AG04449 (cell line): Measurements from ENCODE around the gene TGFB1.

Experiments
- CTCF ChIA-PET: fragments of 350-600 bp; formaldehyde crosslinking; extraction: SDS; loops from one replicate; lab custom pipeline; 2021; ENCODE audit warnings: antibody characterized with exemption; lab: Yijun Ruan, JAX
- POLR2A ChIA-PET: fragments of 400-600, 350-600 bp; formaldehyde crosslinking; extraction: SDS; loops from one replicate; lab custom pipeline; 2020; ENCODE audit warnings: antibody characterized with exemption, inconsistent platforms; lab: Yijun Ruan, JAX
- DNase-seq: peaks from one replicate; pipeline ENCODE4 v3.0.0-alpha.2; 2010; ENCODE audit warnings: low read depth, low spot score
- H3K4me3 ChIP-seq: 2 replicates; pipeline ENCODE4 v1.5.1; 2011; ENCODE audit warnings: low read depth, mild to moderate bottlenecking, control low read depth, low read length
- CTCF ChIP-seq: IDR thresholded peaks from one replicate; pipeline ENCODE4 v1.5.1; 2011; ENCODE audit warnings: mild to moderate bottlenecking, moderate library complexity, low read length, control low read depth, inconsistent platforms; ENCODE audit not compliant: insufficient read depth; ENCODE audit errors: missing control alignments

Gene TGFB1

GRCh38 chr19:41299755-41300089 lies 54.0 kb downstream of the TGFB1 start:
- H3K4me3 ChIP-seq: no peak overlapping the region
- POLR2A ChIA-PET: no interaction called here
- DNase-seq: no peak
- CTCF ChIA-PET: interaction anchor here (2.0 to 12.7 kb wide), 3 partner anchors 10 to 95 kb away, joined by 5 to 164 read pairs (median 20); partner anchors contain the start of gene CCDC97
- TF ChIP-seq CTCF: no peak

GRCh38 chr19:41299046-41299754 lies 54.5 kb downstream of the TGFB1 start:
- TF ChIP-seq CTCF: no peak
- CTCF ChIA-PET: interaction anchor here (2.0 to 12.7 kb wide), 3 partner anchors 10 to 95 kb away, joined by 5 to 164 read pairs (median 20); partner anchors contain the start of gene CCDC97
- H3K4me3 ChIP-seq: no peak overlapping the region
- POLR2A ChIA-PET: interaction anchor here (0.9 to 1.6 kb wide), 2 partner anchors 10 to 14 kb away, joined by 4 read pairs; no protein-coding TSS in a partner anchor
- no peak for DNase-seq

GRCh38 chr19:41298348-41298964 lies 55.3 kb downstream of the TGFB1 start:
- DNase-seq: peak; percentile 37
- no peak for TF ChIP-seq CTCF

GRCh38 chr19:41297628-41298347 lies 55.9 kb downstream of the TGFB1 start:
- H3K4me3 ChIP-seq: no peak overlapping the region
- DNase-seq: no peak
- CTCF ChIA-PET: interaction anchor here (1.6 to 12.7 kb wide), 4 partner anchors 8 to 93 kb away, joined by 5 to 164 read pairs (median 12); partner anchors contain the start of gene CCDC97
- no peak for TF ChIP-seq CTCF
- POLR2A ChIA-PET: interaction anchor here (0.6 to 1.6 kb wide), 5 partner anchors 11 to 256 kb away, joined by 3 to 4 read pairs (median 4); no protein-coding TSS in a partner anchor

More at GRCh38 chr19:41298348-41298964, 55.3 kb downstream of the TGFB1 start:
- ChIA-PET POLR2A (interaction anchor here (0.6 to 1.6 kb wide), 5 partner anchors 11 to 257 kb away, joined by 3 to 4 read pairs (median 4); no protein-coding TSS in a partner anchor), CTCF (interaction anchor here (2.0 to 12.7 kb wide), 3 partner anchors 11 to 94 kb away, joined by 5 to 164 read pairs (median 20); partner anchors contain the start of gene CCDC97)
- no peak overlapping the region for H3K4me3 ChIP-seq

GRCh38 chr19:41296433-41296871 lies 57.3 kb downstream of the TGFB1 start:
- H3K4me3 ChIP-seq: no peak overlapping the region
- no peak for TF ChIP-seq CTCF
- ChIA-PET POLR2A (no interaction called here), CTCF (interaction anchor here (1.6 to 12.7 kb wide), 3 partner anchors 9 to 92 kb away, joined by 5 to 164 read pairs (median 20); partner anchors contain the start of gene CCDC97)
- DNase-seq: no peak
